Measurements from ENCODE around the gene YBEY.

Gene YBEY

DNA sequence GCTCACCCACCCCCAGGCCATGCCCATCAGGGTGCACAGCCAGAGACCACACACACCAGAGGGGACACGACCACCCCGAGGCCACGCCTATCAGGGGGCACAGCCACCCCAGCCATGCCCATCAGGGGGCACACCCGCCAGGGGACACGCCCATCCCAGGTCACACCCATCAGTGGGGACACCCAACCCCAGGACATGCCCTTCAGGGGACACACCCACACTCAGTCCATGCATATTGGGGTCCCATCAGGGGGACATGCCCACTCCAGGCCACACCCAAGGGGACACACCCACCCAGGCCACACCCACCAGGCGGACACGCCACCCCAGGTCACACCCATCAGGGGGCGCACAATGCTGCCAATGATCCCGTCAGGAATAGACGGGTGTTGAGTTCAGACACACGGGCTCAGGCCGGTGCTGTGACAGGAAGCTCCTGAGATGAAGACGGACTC is 21.4 kb upstream of the YBEY start:
- no peak for DNase-seq (ENCODE audit: extremely low read depth, low read depth)
- no peak for TF ChIP-seq CTCF (IDR thresholded peaks at IDR 0.05; ENCODE audit: low read depth, low read length)

DNA sequence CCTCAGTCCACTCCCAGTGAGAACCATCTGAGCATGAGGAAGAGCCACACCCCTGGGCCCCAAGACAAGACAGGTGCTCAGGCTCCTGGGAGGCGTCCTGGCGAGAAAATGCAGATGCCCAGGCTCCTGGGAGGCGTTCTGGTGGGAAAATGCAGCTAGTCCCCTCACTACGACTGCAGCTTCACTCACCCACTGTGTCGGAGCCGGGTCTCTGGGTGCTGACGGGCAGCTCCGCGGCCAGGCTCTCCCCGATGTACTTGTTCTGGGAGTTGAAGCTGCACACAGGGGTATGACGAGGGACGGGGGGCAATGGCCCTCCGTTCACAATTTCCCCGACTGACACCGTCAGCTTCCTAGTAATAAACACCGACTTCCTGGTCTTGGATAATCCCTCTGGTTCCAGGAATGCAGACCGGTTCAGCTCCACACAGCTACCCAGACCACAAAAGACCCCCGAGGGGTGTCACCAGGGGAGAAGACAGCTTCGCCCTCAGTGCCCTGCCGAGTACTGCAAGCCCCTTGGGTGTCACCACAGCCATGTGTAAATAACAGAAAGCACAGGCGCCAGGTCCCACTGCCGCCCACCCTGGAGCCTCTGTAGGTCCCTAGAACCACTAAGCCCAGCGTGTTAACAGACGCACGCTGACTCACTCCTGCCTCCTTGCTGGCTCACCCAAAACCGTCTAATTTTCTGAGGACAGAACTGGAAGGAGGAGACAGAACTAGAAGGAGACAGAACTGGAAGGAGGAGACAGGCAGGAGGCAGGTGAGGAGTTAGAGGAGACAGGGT is 20.2 kb upstream of the YBEY start:
- TF ChIP-seq CTCF (IDR thresholded peaks at IDR 0.05; ENCODE audit: low read depth, low read length): no peak
- DNase-seq (ENCODE audit: extremely low read depth, low read depth): no peak

- TF ChIP-seq CTCF (IDR thresholded peaks at IDR 0.05; ENCODE audit: low read depth, low read length): no peak
- no peak for DNase-seq (ENCODE audit: extremely low read depth, low read depth)
These were observed 19.2 kb upstream of the YBEY start for GRCh38 chr21:46266946-46267345.

- DNase-seq (ENCODE audit: extremely low read depth, low read depth): no peak
- TF ChIP-seq CTCF (IDR thresholded peaks at IDR 0.05; ENCODE audit: low read depth, low read length): no peak
These were observed 17.8 kb upstream of the YBEY start for GRCh38 chr21:46268371-46268770.

GRCh38 chr21:46269466-46269865 is 16.7 kb upstream of the YBEY start:
- DNase-seq (ENCODE audit: extremely low read depth, low read depth): no peak
- TF ChIP-seq CTCF (IDR thresholded peaks at IDR 0.05; ENCODE audit: low read depth, low read length): no peak

DNA sequence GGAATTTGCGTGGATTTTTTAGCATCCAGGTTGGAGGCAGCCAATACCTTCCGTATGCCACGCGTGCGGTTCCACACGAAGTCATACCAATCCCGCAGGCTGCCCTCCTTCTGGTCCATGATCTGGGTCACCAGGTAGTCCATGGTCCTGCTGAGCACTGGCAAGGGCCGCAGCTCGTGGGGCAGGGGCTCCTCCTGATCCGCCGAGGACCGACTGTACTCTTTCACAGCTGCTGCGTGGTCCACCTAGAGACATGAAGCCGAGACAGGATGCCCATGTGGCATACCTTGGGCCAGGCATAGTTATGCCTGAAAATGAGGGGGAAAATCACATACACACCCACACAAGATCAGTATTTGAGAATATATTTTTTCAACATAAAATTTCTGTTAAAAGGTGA is 12.8 kb upstream of the YBEY start:
- no peak for DNase-seq (ENCODE audit: extremely low read depth, low read depth)
- no peak for TF ChIP-seq CTCF (IDR thresholded peaks at IDR 0.05; ENCODE audit: low read depth, low read length)

DNA sequence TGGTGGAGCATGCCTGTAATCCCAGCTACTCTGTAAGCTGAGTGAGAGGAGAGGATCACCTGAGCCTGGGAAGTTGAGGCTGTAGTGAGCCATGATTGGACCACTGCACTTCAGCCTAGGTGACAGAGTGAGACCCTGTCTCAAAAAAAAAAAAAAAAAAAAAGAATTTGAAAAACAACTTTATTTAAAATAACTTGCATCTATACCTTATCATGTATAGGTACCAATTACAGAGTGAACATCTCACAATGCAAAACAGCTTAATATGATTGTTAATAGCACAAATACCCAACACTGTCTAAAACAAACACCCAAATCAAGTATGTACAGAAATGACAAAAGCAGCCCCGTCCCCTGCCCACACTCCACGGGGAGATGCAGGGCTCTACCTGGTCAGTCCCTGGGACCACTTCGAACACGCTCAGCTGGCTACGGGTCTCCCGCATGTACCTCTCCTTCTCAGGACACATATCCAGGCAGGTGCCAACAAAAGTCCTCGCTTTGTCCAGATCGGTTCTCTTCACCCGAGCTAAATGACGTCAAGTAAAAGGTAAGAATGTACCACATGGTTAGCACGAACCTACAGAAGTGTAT is 11.2 kb upstream of the YBEY start:
- DNase-seq (ENCODE audit: extremely low read depth, low read depth): no peak

More for the DNA sequence above, 11.2 kb upstream of the YBEY start:
- TF ChIP-seq CTCF (IDR thresholded peaks at IDR 0.05; ENCODE audit: low read depth, low read length): no peak

Data from AG09319 (cell line).